ENCODE data around the gene GEMIN5. TPM values are rescaled to one million over a fixed set of nuclear protein-coding genes. Genes with fewer than 3 reads are reported as not detected.
A peak's percentile ranks its signal among the peaks of the same experiment; 100 is the strongest.

GEMIN5 gene
- polyA plus RNA-seq, 3 donors = 2.0 to 3.8 (median 2.2) TPM

DNA sequence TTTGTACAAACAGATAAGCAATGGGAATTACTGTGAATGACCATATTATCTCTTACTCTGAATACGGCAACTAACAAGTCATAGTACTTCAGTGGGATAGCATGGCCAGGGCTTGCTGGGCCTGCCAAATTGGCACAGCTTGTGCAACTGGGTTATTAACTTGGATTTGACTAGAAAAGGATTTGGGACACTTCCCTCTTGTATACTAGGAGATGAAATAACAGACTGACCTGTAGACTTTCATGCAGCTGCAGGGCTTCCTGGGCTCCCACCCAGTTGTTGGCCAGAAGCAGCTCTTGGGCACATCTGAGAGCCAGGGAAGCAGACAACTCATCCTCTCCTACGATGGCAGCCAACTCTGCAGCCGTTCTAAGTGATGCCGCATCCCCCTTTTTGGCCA, 39.8 kb downstream of the GEMIN5 start:
- Histone ChIP-seq H3K4me3 (replicated peaks in 1 of 3; ENCODE audit: low read depth in 2 of 3, low read length in 3 of 3) (no peak overlapping the region), H3K79me2 (ENCODE audit: insufficient read depth, low read length) (no peaks in the 10 kb centered on the region), H3K27me3 (ENCODE audit: control insufficient read depth in 2 of 2, insufficient read depth in 2 of 2, low read length in 2 of 2) (no peaks in the 10 kb centered on the region), H2AFZ (ENCODE audit: insufficient read depth, low read depth, low read length, poor library complexity, severe bottlenecking) (no peak overlapping the region), H4K20me1 (ENCODE audit: insufficient read depth, low read length) (no peaks in the 10 kb centered on the region), H3K36me3 (replicated peaks in 1 of 2; ENCODE audit: control insufficient read depth in 1 of 2, insufficient read depth in 2 of 2, low read length in 2 of 2) (peaks cover 60 to 97% of the 10 kb centered on the region in 2 donors), H3K4me1 (ENCODE audit: control insufficient read depth in 1 of 2, insufficient read depth in 2 of 2, low read length in 2 of 2) (no peaks in the 10 kb centered on the region), H3K9ac (ENCODE audit: insufficient read depth, low read length, poor library complexity, severe bottlenecking) (no peak overlapping the region), H3K9me3 (replicated peaks in 1 of 2; ENCODE audit: control insufficient read depth in 1 of 2, insufficient read depth in 1 of 2, low read length in 2 of 2) (no peaks in the 10 kb centered on the region), H3K27ac (ENCODE audit: low read depth in 1 of 2, low read length in 2 of 2) (no peak overlapping the region), H3K4me2 (replicated peaks; ENCODE audit: extremely low read depth, low read length, poor library complexity, severe bottlenecking) (no peak overlapping the region)
- no peaks in the 10 kb centered on the region for H3K27me3 Mint-ChIP-seq (ENCODE audit: low read depth in 3 of 3)
- WGBS (ENCODE audit: insufficient coverage) = no CpG with 5 or more reads among the region's 4 CpGs
- no peak overlapping the region for H3K4me3 Mint-ChIP-seq
- no peak overlapping the region for H3K27ac Mint-ChIP-seq
- intact Hi-C loops (cut with micrococcal nuclease) = no loop called here
- H3K9me3 Mint-ChIP-seq = no peaks in the 10 kb centered on the region
- no peaks in the 10 kb centered on the region for H3K4me1 Mint-ChIP-seq
- no peak for DNase-seq
- TF ChIP-seq, protein P1, sequence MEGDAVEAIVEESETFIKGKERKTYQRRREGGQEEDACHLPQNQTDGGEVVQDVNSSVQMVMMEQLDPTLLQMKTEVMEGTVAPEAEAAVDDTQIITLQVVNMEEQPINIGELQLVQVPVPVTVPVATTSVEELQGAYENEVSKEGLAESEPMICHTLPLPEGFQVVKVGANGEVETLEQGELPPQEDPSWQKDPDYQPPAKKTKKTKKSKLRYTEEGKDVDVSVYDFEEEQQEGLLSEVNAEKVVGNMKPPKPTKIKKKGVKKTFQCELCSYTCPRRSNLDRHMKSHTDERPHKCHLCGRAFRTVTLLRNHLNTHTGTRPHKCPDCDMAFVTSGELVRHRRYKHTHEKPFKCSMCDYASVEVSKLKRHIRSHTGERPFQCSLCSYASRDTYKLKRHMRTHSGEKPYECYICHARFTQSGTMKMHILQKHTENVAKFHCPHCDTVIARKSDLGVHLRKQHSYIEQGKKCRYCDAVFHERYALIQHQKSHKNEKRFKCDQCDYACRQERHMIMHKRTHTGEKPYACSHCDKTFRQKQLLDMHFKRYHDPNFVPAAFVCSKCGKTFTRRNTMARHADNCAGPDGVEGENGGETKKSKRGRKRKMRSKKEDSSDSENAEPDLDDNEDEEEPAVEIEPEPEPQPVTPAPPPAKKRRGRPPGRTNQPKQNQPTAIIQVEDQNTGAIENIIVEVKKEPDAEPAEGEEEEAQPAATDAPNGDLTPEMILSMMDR (IDR thresholded peaks at IDR 0.05) = no peak
- peaks cover 80 to 94% of the 10 kb centered on the region in 2 donors for H3K36me3 Mint-ChIP-seq

DNA sequence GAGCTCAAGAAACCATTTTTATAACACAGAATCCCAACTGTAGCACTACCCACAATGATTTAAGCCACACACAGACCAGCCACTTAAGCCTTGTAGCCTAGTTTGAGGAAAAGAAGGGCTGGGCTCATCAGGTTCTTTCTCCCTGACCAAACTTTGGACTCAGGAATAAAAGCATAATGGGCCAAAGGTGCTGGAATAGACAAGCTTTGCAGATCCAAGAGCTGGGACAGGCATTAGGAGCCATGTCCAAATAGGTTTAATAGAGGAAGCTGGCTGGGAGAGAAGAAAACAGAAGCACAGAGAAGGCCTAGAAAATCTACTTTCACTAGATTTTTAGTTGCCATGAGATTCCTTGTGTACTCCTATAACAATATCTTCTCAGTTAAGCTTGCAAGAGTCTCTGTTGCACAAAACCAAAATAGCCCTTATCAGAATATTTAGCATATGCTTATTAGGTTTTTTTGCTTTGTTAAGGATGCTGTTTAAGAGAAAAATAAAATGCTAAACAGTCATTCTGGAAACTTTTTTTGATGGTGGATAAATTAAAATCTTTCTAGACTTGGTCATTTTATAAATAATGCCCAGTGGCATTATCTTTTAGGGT, 41.3 kb downstream of the GEMIN5 start:
- H3K9me3 Mint-ChIP-seq = no peaks in the 10 kb centered on the region
- intact Hi-C loops (cut with micrococcal nuclease) = no loop called here
- peaks cover 78 to 94% of the 10 kb centered on the region in 2 donors for H3K36me3 Mint-ChIP-seq

More for the DNA sequence above, 41.3 kb downstream of the GEMIN5 start:
- no peak overlapping the region for H2AFZ ChIP-seq (ENCODE audit: insufficient read depth, low read depth, low read length, poor library complexity, severe bottlenecking)
- no peak overlapping the region for H3K27ac ChIP-seq (ENCODE audit: low read depth in 1 of 2, low read length in 2 of 2)
- H3K9me3 ChIP-seq (replicated peaks in 1 of 2; ENCODE audit: control insufficient read depth in 1 of 2, insufficient read depth in 1 of 2, low read length in 2 of 2) = no peaks in the 10 kb centered on the region
- no peak overlapping the region for H3K4me3 Mint-ChIP-seq
- H3K4me2 ChIP-seq (replicated peaks; ENCODE audit: extremely low read depth, low read length, poor library complexity, severe bottlenecking) = no peak overlapping the region
- no peaks in the 10 kb centered on the region for H3K4me1 ChIP-seq (ENCODE audit: control insufficient read depth in 1 of 2, insufficient read depth in 2 of 2, low read length in 2 of 2)
- H3K36me3 ChIP-seq (replicated peaks in 1 of 2; ENCODE audit: control insufficient read depth in 1 of 2, insufficient read depth in 2 of 2, low read length in 2 of 2) = peaks cover 52 to 96% of the 10 kb centered on the region in 2 donors
- no peak overlapping the region for H3K9ac ChIP-seq (ENCODE audit: insufficient read depth, low read length, poor library complexity, severe bottlenecking)
- no peak overlapping the region for H3K4me3 ChIP-seq (replicated peaks in 1 of 3; ENCODE audit: low read depth in 2 of 3, low read length in 3 of 3)
- no peaks in the 10 kb centered on the region for H3K27me3 ChIP-seq (ENCODE audit: control insufficient read depth in 2 of 2, insufficient read depth in 2 of 2, low read length in 2 of 2)
- TF ChIP-seq, protein P1 (IDR thresholded peaks at IDR 0.05) = no peak
- no peak for DNase-seq
- H3K79me2 ChIP-seq (ENCODE audit: insufficient read depth, low read length) = no peaks in the 10 kb centered on the region
- H3K27me3 Mint-ChIP-seq (ENCODE audit: low read depth in 3 of 3) = no peaks in the 10 kb centered on the region
- H4K20me1 ChIP-seq (ENCODE audit: insufficient read depth, low read length) = no peaks in the 10 kb centered on the region
- H3K27ac Mint-ChIP-seq = peak overlapping the region in 1 of 7 donors; percentile 33
- no peaks in the 10 kb centered on the region for H3K4me1 Mint-ChIP-seq

Data from CD14-positive monocyte (primary cell).